Measurements from ENCODE around the gene LPA. TPM values are rescaled to one million over a fixed set of nuclear protein-coding genes. Genes with fewer than 3 reads are reported as not detected.
"Not testable (repeated sequence)": the region's sequence is repeated elsewhere in the genome, so short reads cannot be mapped to it uniquely, and the experiment has no call there.

The LPA gene
- total RNA-seq, 1 experiment from 2014 or later, result 0.61 TPM

DNA sequence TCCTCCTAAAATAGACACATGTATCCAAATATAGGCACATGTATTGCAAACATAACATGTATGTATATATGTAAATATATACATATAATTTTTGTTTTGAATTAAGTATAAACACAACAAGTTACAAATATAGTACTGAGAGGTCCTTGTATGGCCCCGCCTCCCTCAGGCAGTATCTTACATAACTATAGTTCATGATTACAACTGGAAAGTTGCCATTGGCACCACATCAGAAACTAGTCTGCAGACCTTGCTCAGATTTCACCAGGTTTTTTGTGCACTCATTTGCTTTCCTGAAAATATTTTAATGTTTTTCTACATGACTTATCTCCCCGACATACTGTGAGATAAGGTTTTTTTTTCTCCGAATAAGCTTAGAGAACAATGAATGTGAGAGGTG lies 32.8 kb upstream of the LPA start:
- CTCF ChIA-PET, result not testable (repeated sequence)

DNA sequence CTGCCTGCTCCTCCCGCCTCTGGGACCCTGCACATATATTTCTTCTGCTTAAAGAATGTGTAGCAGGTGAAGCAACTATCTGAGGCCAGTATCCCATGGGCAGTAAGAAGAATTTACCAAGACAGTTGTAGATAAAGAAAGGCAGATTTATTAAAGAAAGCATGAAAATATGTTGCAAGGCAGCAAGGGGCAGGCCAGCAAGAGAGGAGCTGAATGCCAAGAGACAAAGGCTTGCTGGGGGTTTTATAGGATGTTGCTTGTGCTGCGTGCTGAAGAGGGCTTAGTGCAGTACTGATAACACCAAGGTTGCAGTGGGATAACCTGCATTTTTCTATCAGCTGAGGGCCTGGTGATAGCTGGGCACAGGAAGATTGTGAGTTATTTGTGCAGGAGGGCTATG lies 31.5 kb upstream of the LPA start:
- peaks cover 13% of the 10 kb centered on the region for H3K27me3 Mint-ChIP-seq (ENCODE audit: low read depth)
- peaks cover 32% of the 10 kb centered on the region for H3K9me3 Mint-ChIP-seq
- H3K27ac Mint-ChIP-seq; POLR2A ChIA-PET; CTCF ChIA-PET; H3K4me3 Mint-ChIP-seq; H3K4me1 Mint-ChIP-seq; ATAC-seq; DNase-seq (ENCODE audit: low spot score): not testable (repeated sequence)
- H3K36me3 Mint-ChIP-seq, result peaks cover 16% of the 10 kb centered on the region

More for the DNA sequence above, 32.8 kb upstream of the LPA start:
- H3K4me1 Mint-ChIP-seq; ATAC-seq; H3K27ac Mint-ChIP-seq; DNase-seq (ENCODE audit: low spot score); H3K4me3 Mint-ChIP-seq; POLR2A ChIA-PET: not testable (repeated sequence)
- H3K36me3 Mint-ChIP-seq, result peaks cover 16% of the 10 kb centered on the region
- H3K27me3 Mint-ChIP-seq (ENCODE audit: low read depth), result peaks cover 13% of the 10 kb centered on the region
- peaks cover 28% of the 10 kb centered on the region for H3K9me3 Mint-ChIP-seq

DNA sequence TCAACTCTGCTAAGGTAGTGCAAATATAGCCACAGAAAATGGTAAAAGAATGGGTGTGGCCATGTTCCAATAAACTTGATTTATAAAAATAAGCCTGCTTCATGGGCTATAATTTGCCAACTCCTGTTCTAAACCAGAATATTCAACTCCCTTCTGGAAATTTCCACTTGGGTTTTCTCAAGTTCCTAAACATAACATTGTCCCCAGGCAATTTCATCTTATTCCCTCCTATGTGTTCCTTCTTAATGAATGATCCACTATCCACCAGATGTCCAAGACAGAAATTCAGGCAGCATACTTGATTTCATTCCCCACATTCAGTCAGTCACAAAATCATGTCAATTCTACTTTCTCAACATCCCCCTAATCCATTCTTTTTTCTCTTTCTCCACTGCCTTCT lies 30.9 kb upstream of the LPA start:
- POLR2A ChIA-PET; H3K4me1 Mint-ChIP-seq; H3K27ac Mint-ChIP-seq; DNase-seq (ENCODE audit: low spot score); CTCF ChIA-PET; ATAC-seq; H3K4me3 Mint-ChIP-seq: not testable (repeated sequence)
- Mint-ChIP-seq H3K36me3 (peaks cover 16% of the 10 kb centered on the region), H3K27me3 (ENCODE audit: low read depth) (peaks cover 13% of the 10 kb centered on the region), H3K9me3 (peaks cover 32% of the 10 kb centered on the region)

GRCh38 chr6:160692369-160692959 lies 28.4 kb upstream of the LPA start:
- Mint-ChIP-seq H3K36me3 (peaks cover 16% of the 10 kb centered on the region), H3K4me1 (no peaks in the 10 kb centered on the region), H3K4me3 (no peak overlapping the region), H3K9me3 (peaks cover 32% of the 10 kb centered on the region), H3K27ac (no peak overlapping the region), H3K27me3 (ENCODE audit: low read depth) (peaks cover 13% of the 10 kb centered on the region)
- ChIA-PET CTCF (interaction anchor here (0.6 to 1.0 kb wide), 9 partner anchors 10 to 197 kb away, joined by 3 to 4 read pairs (median 3); no protein-coding TSS in a partner anchor), POLR2A (no interaction called here)
- no peak for DNase-seq (ENCODE audit: low spot score)
- peak; percentile 59; the same call in 1 of the 2 replicates for ATAC-seq
- TF ChIP-seq JAZF1 (CRISPR knock-in tag; IDR thresholded peaks at IDR 0.05), result no peak
- no peak for TF ChIP-seq PREB (CRISPR knock-in tag; IDR thresholded peaks at IDR 0.05; ENCODE audit: borderline replicate concordance)
- TF ChIP-seq ATF3 (CRISPR knock-in tag; conservative IDR thresholded peaks at IDR 0.05), result no peak
- TF ChIP-seq, protein P1, sequence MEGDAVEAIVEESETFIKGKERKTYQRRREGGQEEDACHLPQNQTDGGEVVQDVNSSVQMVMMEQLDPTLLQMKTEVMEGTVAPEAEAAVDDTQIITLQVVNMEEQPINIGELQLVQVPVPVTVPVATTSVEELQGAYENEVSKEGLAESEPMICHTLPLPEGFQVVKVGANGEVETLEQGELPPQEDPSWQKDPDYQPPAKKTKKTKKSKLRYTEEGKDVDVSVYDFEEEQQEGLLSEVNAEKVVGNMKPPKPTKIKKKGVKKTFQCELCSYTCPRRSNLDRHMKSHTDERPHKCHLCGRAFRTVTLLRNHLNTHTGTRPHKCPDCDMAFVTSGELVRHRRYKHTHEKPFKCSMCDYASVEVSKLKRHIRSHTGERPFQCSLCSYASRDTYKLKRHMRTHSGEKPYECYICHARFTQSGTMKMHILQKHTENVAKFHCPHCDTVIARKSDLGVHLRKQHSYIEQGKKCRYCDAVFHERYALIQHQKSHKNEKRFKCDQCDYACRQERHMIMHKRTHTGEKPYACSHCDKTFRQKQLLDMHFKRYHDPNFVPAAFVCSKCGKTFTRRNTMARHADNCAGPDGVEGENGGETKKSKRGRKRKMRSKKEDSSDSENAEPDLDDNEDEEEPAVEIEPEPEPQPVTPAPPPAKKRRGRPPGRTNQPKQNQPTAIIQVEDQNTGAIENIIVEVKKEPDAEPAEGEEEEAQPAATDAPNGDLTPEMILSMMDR (IDR thresholded peaks at IDR 0.05), result peak; percentile 44
- TF ChIP-seq FOXK1 (CRISPR knock-in tag; IDR thresholded peaks at IDR 0.05), result no peak
- TF ChIP-seq ZSCAN18 (CRISPR knock-in tag; IDR thresholded peaks at IDR 0.05), result no peak

GRCh38 chr6:160691617-160692016 lies 27.5 kb upstream of the LPA start:
- ATAC-seq (no peak), DNase-seq (ENCODE audit: low spot score) (no peak)
- Mint-ChIP-seq H3K27me3 (ENCODE audit: low read depth) (peaks cover 13% of the 10 kb centered on the region), H3K9me3 (peaks cover 34% of the 10 kb centered on the region), H3K27ac (no peak overlapping the region), H3K36me3 (peaks cover 16% of the 10 kb centered on the region), H3K4me1 (no peaks in the 10 kb centered on the region), H3K4me3 (no peak overlapping the region)
- POLR2A ChIA-PET, result no interaction called here
- CTCF ChIA-PET, result interaction anchor here (0.7 kb wide), 1 partner anchor 180 kb away, joined by 3 read pairs; no protein-coding TSS in a partner anchor
- TF ChIP-seq FOXK1 (CRISPR knock-in tag; IDR thresholded peaks at IDR 0.05) (no peak), RELA (CRISPR knock-in tag; IDR thresholded peaks at IDR 0.05; ENCODE audit: borderline replicate concordance) (no peak), ZNF512 (CRISPR knock-in tag; IDR thresholded peaks at IDR 0.05; ENCODE audit: borderline replicate concordance) (no peak), ZNF121 (CRISPR knock-in tag; IDR thresholded peaks at IDR 0.05) (no peak), SMAD4 (CRISPR knock-in tag; IDR thresholded peaks at IDR 0.05) (no peak), CREM (CRISPR knock-in tag; IDR thresholded peaks at IDR 0.05) (no peak), JAZF1 (CRISPR knock-in tag; IDR thresholded peaks at IDR 0.05) (no peak), HMGA2 (CRISPR knock-in tag; IDR thresholded peaks at IDR 0.05) (no peak), NR3C1 (CRISPR knock-in tag; conservative IDR thresholded peaks at IDR 0.05; ENCODE audit: low read depth) (no peak), NR2C2 (CRISPR knock-in tag; IDR thresholded peaks at IDR 0.05) (no peak), ZNF423 (CRISPR knock-in tag; IDR thresholded peaks at IDR 0.05) (no peak), ZNF416 (CRISPR knock-in tag; IDR thresholded peaks at IDR 0.05) (no peak), SOX15 (CRISPR knock-in tag; IDR thresholded peaks at IDR 0.05) (no peak), TEAD4 (CRISPR knock-in tag; IDR thresholded peaks at IDR 0.05) (no peak), MYBL2 (CRISPR knock-in tag; IDR thresholded peaks at IDR 0.05) (no peak)
